ENCODE results near the gene CAPN11. TPM values are rescaled to one million over a fixed set of nuclear protein-coding genes. Genes with fewer than 3 reads are reported as not detected.

The CAPN11 gene
- total and polyA plus RNA-seq, 2 donors (not counting 1 experiment from before 2014, with no cell fraction given): not detected

GRCh38 chr6:44169886-44170570, 11.4 kb downstream of the CAPN11 start:
- Histone ChIP-seq H3K9me3 (ENCODE audit: control insufficient read depth, insufficient read depth, low read depth, low read length) (no peaks in the 10 kb centered on the region), H3K9ac (ENCODE audit: insufficient read depth, low read length) (no peak overlapping the region), H3K27me3 (ENCODE audit: control insufficient read depth, insufficient read depth, low read length) (peaks cover 11% of the 10 kb centered on the region), H3K79me2 (ENCODE audit: control insufficient read depth, insufficient read depth, low read length) (no peaks in the 10 kb centered on the region), H2AFZ (ENCODE audit: low read length) (no peak overlapping the region), H3K4me1 (ENCODE audit: control insufficient read depth, extremely low read depth, insufficient read depth, low read length) (peaks cover 2% of the 10 kb centered on the region), H3K27ac (ENCODE audit: insufficient read depth, low read length) (no peak overlapping the region), H3K36me3 (ENCODE audit: control insufficient read depth, insufficient read depth, low read length) (no peaks in the 10 kb centered on the region), H4K20me1 (ENCODE audit: control insufficient read depth, extremely low read depth, insufficient read depth, low read length) (no peaks in the 10 kb centered on the region), H3K4me3 (replicated peaks in 1 of 4; ENCODE audit: control extremely low read depth in 1 of 4, insufficient read depth in 1 of 4, low read depth in 3 of 4, low read length in 4 of 4) (no peak overlapping the region), H3K4me2 (ENCODE audit: extremely low read depth, insufficient read depth, low read length) (no peak overlapping the region)
- TF ChIP-seq CTCF (conservative IDR thresholded peaks at IDR 0.05 in 1 of 2, IDR thresholded peaks at IDR 0.05 in 1 of 2; ENCODE audit: low read depth in 1 of 2, low read length in 2 of 2) (no peak), EZH2 (IDR thresholded peaks at IDR 0.05; ENCODE audit: low read length, missing control alignments) (no peak)
- no peak for DNase-seq (ENCODE audit: low read depth in 2 of 2)

- Histone ChIP-seq H3K4me2 (ENCODE audit: extremely low read depth, insufficient read depth, low read length) (no peak overlapping the region), H3K27me3 (ENCODE audit: control insufficient read depth, insufficient read depth, low read length) (peaks cover 6% of the 10 kb centered on the region), H3K4me3 (replicated peaks in 1 of 4; ENCODE audit: control extremely low read depth in 1 of 4, insufficient read depth in 1 of 4, low read depth in 3 of 4, low read length in 4 of 4) (no peak overlapping the region), H3K9ac (ENCODE audit: insufficient read depth, low read length) (no peak overlapping the region), H3K79me2 (ENCODE audit: control insufficient read depth, insufficient read depth, low read length) (no peaks in the 10 kb centered on the region), H3K27ac (ENCODE audit: insufficient read depth, low read length) (no peak overlapping the region), H4K20me1 (ENCODE audit: control insufficient read depth, extremely low read depth, insufficient read depth, low read length) (no peaks in the 10 kb centered on the region), H3K9me3 (ENCODE audit: control insufficient read depth, insufficient read depth, low read depth, low read length) (no peaks in the 10 kb centered on the region), H2AFZ (ENCODE audit: low read length) (no peak overlapping the region), H3K4me1 (ENCODE audit: control insufficient read depth, extremely low read depth, insufficient read depth, low read length) (peaks cover 2% of the 10 kb centered on the region), H3K36me3 (ENCODE audit: control insufficient read depth, insufficient read depth, low read length) (no peaks in the 10 kb centered on the region)
- no peak for DNase-seq (ENCODE audit: low read depth in 2 of 2)
- TF ChIP-seq EZH2 (IDR thresholded peaks at IDR 0.05; ENCODE audit: low read length, missing control alignments): no peak
- TF ChIP-seq CTCF (conservative IDR thresholded peaks at IDR 0.05 in 1 of 2, IDR thresholded peaks at IDR 0.05 in 1 of 2; ENCODE audit: low read depth in 1 of 2, low read length in 2 of 2): no peak
Observed at GRCh38 chr6:44171899-44172546, 13.4 kb downstream of the CAPN11 start.

GRCh38 chr6:44172731-44173500, 14.3 kb downstream of the CAPN11 start:
- TF ChIP-seq EZH2 (IDR thresholded peaks at IDR 0.05; ENCODE audit: low read length, missing control alignments) (no peak), CTCF (conservative IDR thresholded peaks at IDR 0.05 in 1 of 2, IDR thresholded peaks at IDR 0.05 in 1 of 2; ENCODE audit: low read depth in 1 of 2, low read length in 2 of 2) (peak; percentile 92 to 96)
- H3K27ac ChIP-seq (ENCODE audit: insufficient read depth, low read length): no peak overlapping the region
- no peak overlapping the region for H3K9ac ChIP-seq (ENCODE audit: insufficient read depth, low read length)
- no peaks in the 10 kb centered on the region for H4K20me1 ChIP-seq (ENCODE audit: control insufficient read depth, extremely low read depth, insufficient read depth, low read length)
- H3K9me3 ChIP-seq (ENCODE audit: control insufficient read depth, insufficient read depth, low read depth, low read length): no peaks in the 10 kb centered on the region
- H3K27me3 ChIP-seq (ENCODE audit: control insufficient read depth, insufficient read depth, low read length): peaks cover 6% of the 10 kb centered on the region
- no peak overlapping the region for H3K4me2 ChIP-seq (ENCODE audit: extremely low read depth, insufficient read depth, low read length)
- DNase-seq (ENCODE audit: low read depth in 2 of 2): peak; percentile 60 to 78
- H3K4me1 ChIP-seq (ENCODE audit: control insufficient read depth, extremely low read depth, insufficient read depth, low read length): peaks cover 6% of the 10 kb centered on the region
- no peaks in the 10 kb centered on the region for H3K36me3 ChIP-seq (ENCODE audit: control insufficient read depth, insufficient read depth, low read length)
- no peaks in the 10 kb centered on the region for H3K79me2 ChIP-seq (ENCODE audit: control insufficient read depth, insufficient read depth, low read length)
- H3K4me3 ChIP-seq (replicated peaks in 1 of 4; ENCODE audit: control extremely low read depth in 1 of 4, insufficient read depth in 1 of 4, low read depth in 3 of 4, low read length in 4 of 4): no peak overlapping the region
- no peak overlapping the region for H2AFZ ChIP-seq (ENCODE audit: low read length)

Data from fibroblast of lung (primary cell).